AG04449 (cell line): ENCODE measurements around the gene KLHL9.

Experiments used
- CTCF ChIA-PET: fragments of 350-600 bp; formaldehyde crosslinking; extraction: SDS; loops from one replicate; lab custom pipeline; 2021; ENCODE audit warnings: antibody characterized with exemption; lab: Yijun Ruan, JAX
- POLR2A ChIA-PET: fragments of 400-600, 350-600 bp; formaldehyde crosslinking; extraction: SDS; loops from one replicate; lab custom pipeline; 2020; ENCODE audit warnings: antibody characterized with exemption, inconsistent platforms; lab: Yijun Ruan, JAX
- DNase-seq: peaks from one replicate; pipeline ENCODE4 v3.0.0-alpha.2; 2010; ENCODE audit warnings: low read depth, low spot score
- H3K4me3 ChIP-seq: 2 replicates; pipeline ENCODE4 v1.5.1; 2011; ENCODE audit warnings: low read depth, mild to moderate bottlenecking, control low read depth, low read length
- TF ChIP-seq, protein P1 (sequence below): IDR thresholded peaks from one replicate; pipeline ENCODE4 v1.5.1; 2011; ENCODE audit warnings: mild to moderate bottlenecking, moderate library complexity, low read length, control low read depth, inconsistent platforms; ENCODE audit not compliant: insufficient read depth; ENCODE audit errors: missing control alignments

The KLHL9 gene

DNA sequence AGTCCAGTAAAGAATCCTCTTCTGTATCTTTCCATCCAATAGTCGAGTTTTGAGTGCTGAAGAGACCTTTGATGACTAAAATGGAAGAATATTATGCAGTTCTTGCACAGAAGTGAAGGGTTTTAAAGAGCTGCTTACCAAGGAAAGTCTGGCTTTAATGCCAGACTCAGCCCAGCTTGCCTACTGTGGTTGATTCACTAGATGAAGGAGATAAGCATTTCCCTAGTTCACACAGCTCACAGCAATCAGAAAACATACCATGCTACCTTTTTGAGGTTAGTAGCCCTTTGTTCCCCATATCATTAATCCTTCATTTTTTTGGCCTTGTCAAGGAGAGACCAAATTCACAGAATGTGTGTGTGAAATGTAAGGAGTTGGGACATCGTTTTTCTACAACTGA lies 45.4 kb downstream of the KLHL9 start:
- TF ChIP-seq, protein P1, sequence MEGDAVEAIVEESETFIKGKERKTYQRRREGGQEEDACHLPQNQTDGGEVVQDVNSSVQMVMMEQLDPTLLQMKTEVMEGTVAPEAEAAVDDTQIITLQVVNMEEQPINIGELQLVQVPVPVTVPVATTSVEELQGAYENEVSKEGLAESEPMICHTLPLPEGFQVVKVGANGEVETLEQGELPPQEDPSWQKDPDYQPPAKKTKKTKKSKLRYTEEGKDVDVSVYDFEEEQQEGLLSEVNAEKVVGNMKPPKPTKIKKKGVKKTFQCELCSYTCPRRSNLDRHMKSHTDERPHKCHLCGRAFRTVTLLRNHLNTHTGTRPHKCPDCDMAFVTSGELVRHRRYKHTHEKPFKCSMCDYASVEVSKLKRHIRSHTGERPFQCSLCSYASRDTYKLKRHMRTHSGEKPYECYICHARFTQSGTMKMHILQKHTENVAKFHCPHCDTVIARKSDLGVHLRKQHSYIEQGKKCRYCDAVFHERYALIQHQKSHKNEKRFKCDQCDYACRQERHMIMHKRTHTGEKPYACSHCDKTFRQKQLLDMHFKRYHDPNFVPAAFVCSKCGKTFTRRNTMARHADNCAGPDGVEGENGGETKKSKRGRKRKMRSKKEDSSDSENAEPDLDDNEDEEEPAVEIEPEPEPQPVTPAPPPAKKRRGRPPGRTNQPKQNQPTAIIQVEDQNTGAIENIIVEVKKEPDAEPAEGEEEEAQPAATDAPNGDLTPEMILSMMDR: no peak
- H3K4me3 ChIP-seq: no peak overlapping the region
- no peak for DNase-seq
- CTCF ChIA-PET: interaction anchor here (0.7 kb wide), 1 partner anchor 42 kb away, joined by 4 read pairs; no protein-coding TSS in a partner anchor
- POLR2A ChIA-PET: no interaction called here

DNA sequence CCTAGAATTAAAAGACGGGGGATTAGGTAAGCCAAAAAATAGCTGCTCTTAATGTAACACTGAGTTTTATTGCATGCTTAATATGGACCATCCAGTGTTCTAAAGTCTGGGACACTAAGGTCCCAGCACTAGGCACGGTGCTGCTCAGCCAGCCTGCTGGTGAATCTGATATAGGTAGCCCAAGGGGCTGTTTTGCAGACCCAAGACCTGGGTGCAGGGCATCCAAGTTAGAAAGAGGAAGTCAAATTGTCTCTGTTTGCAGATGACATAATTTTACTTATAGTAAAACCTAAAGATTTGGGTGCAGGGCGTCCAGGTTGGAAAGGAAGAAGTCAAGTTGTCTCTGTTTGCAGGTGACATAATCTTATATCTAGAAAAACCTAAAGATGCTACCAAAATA lies 47.9 kb downstream of the KLHL9 start:
- POLR2A ChIA-PET: no interaction called here
- CTCF ChIA-PET: no interaction called here
- no peak for DNase-seq
- TF ChIP-seq, protein P1: no peak
- no peak overlapping the region for H3K4me3 ChIP-seq

DNA sequence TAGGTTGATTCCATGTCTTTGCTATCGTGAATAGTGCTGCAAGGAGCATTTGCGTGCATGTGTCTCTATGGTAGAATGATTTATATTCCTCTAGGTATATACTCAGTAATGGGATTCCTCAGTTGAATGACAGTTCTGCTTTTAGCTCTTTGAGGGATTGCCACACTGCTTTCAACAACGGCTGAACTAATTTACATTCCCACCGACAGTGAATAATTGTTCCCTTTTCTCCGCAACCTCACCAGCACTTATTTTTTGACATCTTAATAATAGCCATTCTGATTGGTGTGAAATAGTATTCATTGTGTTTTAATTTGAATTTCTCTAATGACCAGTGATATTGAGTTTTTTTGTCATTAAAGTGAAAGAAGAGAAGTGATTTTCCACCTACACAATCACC lies 48.5 kb downstream of the KLHL9 start:
- POLR2A ChIA-PET: no interaction called here
- CTCF ChIA-PET: no interaction called here
- DNase-seq: no peak
- H3K4me3 ChIP-seq: no peak overlapping the region
- TF ChIP-seq, protein P1: no peak

DNA sequence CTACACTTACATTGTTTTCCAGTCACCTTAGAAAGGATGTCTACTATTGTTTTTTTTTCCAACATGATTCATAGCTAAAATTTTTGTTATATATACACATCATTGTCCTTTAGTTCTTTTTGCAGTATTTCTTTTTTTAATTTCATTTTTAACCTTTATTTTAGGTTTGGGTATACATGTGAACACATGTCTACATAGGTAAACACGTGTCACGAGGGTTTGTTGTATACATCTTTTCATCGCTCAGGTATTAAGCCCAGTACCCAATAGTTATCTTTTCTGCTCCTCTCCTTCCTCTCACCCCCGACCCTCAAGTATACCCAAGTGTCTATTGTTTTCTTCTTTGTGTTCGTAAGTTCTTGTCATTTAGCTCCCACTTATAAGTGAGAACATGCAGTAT lies 49.1 kb downstream of the KLHL9 start:
- ChIA-PET CTCF (no interaction called here), POLR2A (no interaction called here)
- no peak overlapping the region for H3K4me3 ChIP-seq
- no peak for DNase-seq
- TF ChIP-seq, protein P1: no peak

DNA sequence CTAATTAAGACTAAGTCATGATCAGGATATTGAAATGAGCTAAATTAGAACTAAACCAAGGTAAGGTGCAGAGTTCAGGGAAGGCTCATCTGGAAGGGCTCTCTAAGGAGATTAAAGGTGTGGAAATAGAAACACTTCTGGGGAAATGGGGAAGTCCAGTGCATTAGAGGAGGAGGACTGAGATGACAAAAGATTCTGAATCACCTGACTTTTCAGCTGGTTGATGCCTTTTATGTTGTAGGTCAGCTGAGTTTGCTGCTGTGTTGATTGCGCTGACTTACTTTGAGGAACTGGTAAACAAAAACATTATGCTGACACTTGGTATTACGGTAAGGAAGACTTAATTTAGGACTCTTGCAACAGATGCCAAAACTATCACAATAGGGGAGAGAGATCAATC lies 53.9 kb downstream of the KLHL9 start:
- TF ChIP-seq, protein P1: no peak
- ChIA-PET POLR2A (no interaction called here), CTCF (no interaction called here)
- DNase-seq: no peak
- H3K4me3 ChIP-seq: no peak overlapping the region
